DND-41 (cell line): Measurements from ENCODE around the gene PRR16.

ENCODE experiments used
- ATAC-seq: fragments of 200-7000 bp; cut with Tn5 transposase; 3 replicates; pipeline ENCODE4 v1.9.1; 2021; ENCODE audit warnings: low read depth; ENCODE audit not compliant: insufficient read depth
- DNase-seq: peaks from one replicate; pipeline ENCODE4 v3.0.0-alpha.2; 2020
- H2AFZ ChIP-seq: 2 replicates; pipeline ENCODE4 v1.6.0; 2012; ENCODE audit warnings: low read depth, low read length
- H3K27ac ChIP-seq: 2 replicates; pipeline ENCODE4 v1.5.1; 2012; ENCODE audit warnings: low read length, inconsistent platforms
- H3K27me3 ChIP-seq: fragments of 200-600 bp; sonication (generic); 2 replicates; pipeline ENCODE4 v1.6.0; 2012; ENCODE audit warnings: low read length, mild to moderate bottlenecking, inconsistent platforms; ENCODE audit not compliant: insufficient read depth, poor library complexity
- H3K36me3 ChIP-seq: 2 replicates; pipeline ENCODE4 v1.5.1; 2012; ENCODE audit warnings: low read length, inconsistent platforms; ENCODE audit not compliant: insufficient read depth
- H3K4me1 ChIP-seq: 2 replicates; pipeline ENCODE4 v1.5.1; 2012; ENCODE audit warnings: mild to moderate bottlenecking, low read length; ENCODE audit not compliant: insufficient read depth
- H3K4me2 ChIP-seq: 2 replicates; pipeline ENCODE4 v1.6.0; 2012; ENCODE audit warnings: mild to moderate bottlenecking, moderate library complexity, low read length, inconsistent platforms; ENCODE audit not compliant: insufficient read depth
- H3K4me3 ChIP-seq, 2 experiments: fragments of 200-600 bp in 1 of 2; shearing (Covaris generic) in 1 of 2; 2 replicates each; pipeline ENCODE4 v1.5.1; 2012 to 2016; ENCODE audit warnings: inconsistent platforms in 2 of 2, low read length in 2 of 2, mild to moderate bottlenecking in 2 of 2, low read depth in 1 of 2, moderate library complexity in 1 of 2
- H3K79me2 ChIP-seq: 2 replicates; pipeline ENCODE4 v1.6.0; 2012; ENCODE audit warnings: low read length, inconsistent platforms; ENCODE audit not compliant: insufficient read depth
- H3K9ac ChIP-seq: 2 replicates; pipeline ENCODE4 v1.6.0; 2012; ENCODE audit warnings: low read depth, mild to moderate bottlenecking, inconsistent platforms, low read length, moderate library complexity
- H3K9me3 ChIP-seq: 2 replicates; pipeline ENCODE4 v1.5.1; 2012; ENCODE audit warnings: low read length, moderate library complexity, mild to moderate bottlenecking, inconsistent platforms; ENCODE audit not compliant: insufficient read depth, severe bottlenecking
- H4K20me1 ChIP-seq: 2 replicates; pipeline ENCODE4 v1.6.0; 2012; ENCODE audit warnings: low read length; ENCODE audit not compliant: insufficient read depth
- EZH2 ChIP-seq: IDR thresholded peaks from 3 replicates; pipeline ENCODE4 v1.6.1; 2012; ENCODE audit warnings: borderline replicate concordance, low read depth, mild to moderate bottlenecking, moderate library complexity, low read length, inconsistent platforms; ENCODE audit not compliant: severe bottlenecking
- TF ChIP-seq, protein P1 (sequence below): IDR thresholded peaks from 2 replicates; pipeline ENCODE4 v1.5.1; 2012; ENCODE audit warnings: borderline replicate concordance, low read length, moderate library complexity, mild to moderate bottlenecking; ENCODE audit not compliant: poor library complexity, severe bottlenecking; ENCODE audit errors: extremely low read depth

PRR16 gene

DNA sequence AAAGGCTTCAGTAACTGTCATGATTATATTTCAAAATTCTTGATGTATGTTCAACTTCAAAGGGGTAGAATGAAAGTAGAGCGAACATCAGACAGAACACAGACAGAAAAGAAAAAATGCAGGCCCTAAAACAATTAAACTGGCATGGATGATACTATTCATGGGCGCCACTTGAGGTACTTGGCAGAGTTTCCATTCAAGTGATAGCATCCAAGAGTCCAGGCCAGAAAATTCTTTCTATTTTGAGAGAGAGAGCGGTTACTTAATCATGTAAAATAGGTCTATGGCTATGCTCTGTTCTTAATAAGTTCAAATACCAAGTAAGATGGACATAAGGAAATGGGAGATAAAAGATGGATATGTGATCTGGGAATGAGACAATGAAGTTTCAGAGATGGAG lies 21.4 kb upstream of the PRR16 start:
- Histone ChIP-seq H3K79me2 (no peaks in the 10 kb centered on the region), H3K9ac (no peak overlapping the region), H3K27ac (no peak overlapping the region), H3K4me2 (no peak overlapping the region), H3K4me1 (peaks cover 13% of the 10 kb centered on the region), H3K36me3 (no peaks in the 10 kb centered on the region), H3K4me3 (no peak overlapping the region), H4K20me1 (no peaks in the 10 kb centered on the region), H3K27me3 (no peaks in the 10 kb centered on the region), H2AFZ (no peak overlapping the region), H3K9me3 (no peaks in the 10 kb centered on the region)
- ATAC-seq: no peak
- no peak for DNase-seq
- TF ChIP-seq EZH2: no peak
- TF ChIP-seq, protein P1, sequence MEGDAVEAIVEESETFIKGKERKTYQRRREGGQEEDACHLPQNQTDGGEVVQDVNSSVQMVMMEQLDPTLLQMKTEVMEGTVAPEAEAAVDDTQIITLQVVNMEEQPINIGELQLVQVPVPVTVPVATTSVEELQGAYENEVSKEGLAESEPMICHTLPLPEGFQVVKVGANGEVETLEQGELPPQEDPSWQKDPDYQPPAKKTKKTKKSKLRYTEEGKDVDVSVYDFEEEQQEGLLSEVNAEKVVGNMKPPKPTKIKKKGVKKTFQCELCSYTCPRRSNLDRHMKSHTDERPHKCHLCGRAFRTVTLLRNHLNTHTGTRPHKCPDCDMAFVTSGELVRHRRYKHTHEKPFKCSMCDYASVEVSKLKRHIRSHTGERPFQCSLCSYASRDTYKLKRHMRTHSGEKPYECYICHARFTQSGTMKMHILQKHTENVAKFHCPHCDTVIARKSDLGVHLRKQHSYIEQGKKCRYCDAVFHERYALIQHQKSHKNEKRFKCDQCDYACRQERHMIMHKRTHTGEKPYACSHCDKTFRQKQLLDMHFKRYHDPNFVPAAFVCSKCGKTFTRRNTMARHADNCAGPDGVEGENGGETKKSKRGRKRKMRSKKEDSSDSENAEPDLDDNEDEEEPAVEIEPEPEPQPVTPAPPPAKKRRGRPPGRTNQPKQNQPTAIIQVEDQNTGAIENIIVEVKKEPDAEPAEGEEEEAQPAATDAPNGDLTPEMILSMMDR: no peak

DNA sequence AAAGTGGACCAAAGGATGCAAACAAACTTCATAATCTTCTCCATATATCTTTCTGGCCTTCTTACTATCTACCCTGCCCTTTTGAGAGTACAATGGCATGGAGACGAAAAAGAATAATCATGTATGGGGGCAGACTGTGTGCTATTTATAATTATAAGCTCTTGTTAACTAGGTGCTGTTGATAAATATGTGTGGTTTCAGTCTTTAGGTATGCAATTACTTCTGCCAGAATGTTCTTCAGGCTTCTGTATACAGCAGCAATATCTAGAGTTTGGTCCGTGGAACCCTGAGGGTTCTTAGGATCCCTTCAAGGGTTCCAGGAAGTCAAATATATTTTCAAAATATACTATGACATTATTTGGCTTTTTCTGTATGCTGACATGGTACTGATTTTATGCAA lies 20.5 kb upstream of the PRR16 start:
- H3K27ac ChIP-seq: no peak overlapping the region
- no peak for ATAC-seq
- peaks cover 13% of the 10 kb centered on the region for H3K4me1 ChIP-seq

DNA sequence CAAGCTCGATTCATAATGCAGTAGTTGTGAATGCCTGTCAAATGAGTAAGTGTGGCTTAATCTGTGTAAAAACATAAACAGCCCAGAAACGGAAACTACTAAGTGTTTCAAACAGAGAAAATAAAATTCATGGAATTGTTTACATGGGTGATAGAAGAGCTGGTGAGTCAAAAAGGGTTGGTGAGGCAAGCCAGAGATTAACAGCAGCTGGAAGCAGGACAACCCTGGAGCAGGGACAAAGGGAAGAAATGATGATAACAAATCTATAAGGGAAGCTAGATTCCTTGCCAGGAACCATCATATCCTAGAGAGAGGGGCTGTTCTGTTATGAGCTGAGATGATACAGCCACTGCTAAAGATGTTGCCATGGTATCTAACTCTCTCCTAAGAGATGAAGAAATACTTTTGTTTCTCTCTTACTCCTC lies 18.0 kb upstream of the PRR16 start:
- no peak overlapping the region for H3K4me3 ChIP-seq
- no peak for DNase-seq
- ATAC-seq: no peak

More for the DNA sequence above, 20.5 kb upstream of the PRR16 start:
- TF ChIP-seq EZH2: no peak
- TF ChIP-seq, protein P1: no peak
- H3K4me3 ChIP-seq: no peak overlapping the region
- no peaks in the 10 kb centered on the region for H3K9me3 ChIP-seq
- no peak for DNase-seq
- H3K4me2 ChIP-seq: no peak overlapping the region
- H3K27me3 ChIP-seq: no peaks in the 10 kb centered on the region
- no peaks in the 10 kb centered on the region for H4K20me1 ChIP-seq
- H2AFZ ChIP-seq: no peak overlapping the region
- no peak overlapping the region for H3K9ac ChIP-seq
- no peaks in the 10 kb centered on the region for H3K36me3 ChIP-seq
- H3K79me2 ChIP-seq: no peaks in the 10 kb centered on the region

More for the DNA sequence above, 18.0 kb upstream of the PRR16 start:
- H2AFZ ChIP-seq: no peak overlapping the region
- no peak for TF ChIP-seq EZH2
- TF ChIP-seq, protein P1: no peak
- H3K9me3 ChIP-seq: peaks cover 2% of the 10 kb centered on the region
- H3K79me2 ChIP-seq: no peaks in the 10 kb centered on the region
- H3K9ac ChIP-seq: no peak overlapping the region
- H3K27ac ChIP-seq: no peak overlapping the region
- H3K4me2 ChIP-seq: no peak overlapping the region
- H3K27me3 ChIP-seq: no peaks in the 10 kb centered on the region
- no peaks in the 10 kb centered on the region for H3K36me3 ChIP-seq
- peaks cover 13% of the 10 kb centered on the region for H3K4me1 ChIP-seq
- no peaks in the 10 kb centered on the region for H4K20me1 ChIP-seq
